Cardiac atrium fibroblast (primary cell): Measurements from ENCODE around the gene ADAMTS17. TPM values are rescaled to one million over a fixed set of nuclear protein-coding genes. Genes with fewer than 3 reads are reported as not detected.

Experiments
- total RNA-seq: library from RNA; depleted of rRNA; stranded (reverse); fragments of >200 nt; gene quantifications from 2 replicates; pipeline ENCODE4 v1.2.3, GENCODE V29; 2015

Gene ADAMTS17, protein sequence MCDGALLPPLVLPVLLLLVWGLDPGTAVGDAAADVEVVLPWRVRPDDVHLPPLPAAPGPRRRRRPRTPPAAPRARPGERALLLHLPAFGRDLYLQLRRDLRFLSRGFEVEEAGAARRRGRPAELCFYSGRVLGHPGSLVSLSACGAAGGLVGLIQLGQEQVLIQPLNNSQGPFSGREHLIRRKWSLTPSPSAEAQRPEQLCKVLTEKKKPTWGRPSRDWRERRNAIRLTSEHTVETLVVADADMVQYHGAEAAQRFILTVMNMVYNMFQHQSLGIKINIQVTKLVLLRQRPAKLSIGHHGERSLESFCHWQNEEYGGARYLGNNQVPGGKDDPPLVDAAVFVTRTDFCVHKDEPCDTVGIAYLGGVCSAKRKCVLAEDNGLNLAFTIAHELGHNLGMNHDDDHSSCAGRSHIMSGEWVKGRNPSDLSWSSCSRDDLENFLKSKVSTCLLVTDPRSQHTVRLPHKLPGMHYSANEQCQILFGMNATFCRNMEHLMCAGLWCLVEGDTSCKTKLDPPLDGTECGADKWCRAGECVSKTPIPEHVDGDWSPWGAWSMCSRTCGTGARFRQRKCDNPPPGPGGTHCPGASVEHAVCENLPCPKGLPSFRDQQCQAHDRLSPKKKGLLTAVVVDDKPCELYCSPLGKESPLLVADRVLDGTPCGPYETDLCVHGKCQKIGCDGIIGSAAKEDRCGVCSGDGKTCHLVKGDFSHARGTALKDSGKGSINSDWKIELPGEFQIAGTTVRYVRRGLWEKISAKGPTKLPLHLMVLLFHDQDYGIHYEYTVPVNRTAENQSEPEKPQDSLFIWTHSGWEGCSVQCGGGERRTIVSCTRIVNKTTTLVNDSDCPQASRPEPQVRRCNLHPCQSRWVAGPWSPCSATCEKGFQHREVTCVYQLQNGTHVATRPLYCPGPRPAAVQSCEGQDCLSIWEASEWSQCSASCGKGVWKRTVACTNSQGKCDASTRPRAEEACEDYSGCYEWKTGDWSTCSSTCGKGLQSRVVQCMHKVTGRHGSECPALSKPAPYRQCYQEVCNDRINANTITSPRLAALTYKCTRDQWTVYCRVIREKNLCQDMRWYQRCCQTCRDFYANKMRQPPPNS
- total RNA-seq = 0.90 and 1.5 TPM in 2 replicates

DNA sequence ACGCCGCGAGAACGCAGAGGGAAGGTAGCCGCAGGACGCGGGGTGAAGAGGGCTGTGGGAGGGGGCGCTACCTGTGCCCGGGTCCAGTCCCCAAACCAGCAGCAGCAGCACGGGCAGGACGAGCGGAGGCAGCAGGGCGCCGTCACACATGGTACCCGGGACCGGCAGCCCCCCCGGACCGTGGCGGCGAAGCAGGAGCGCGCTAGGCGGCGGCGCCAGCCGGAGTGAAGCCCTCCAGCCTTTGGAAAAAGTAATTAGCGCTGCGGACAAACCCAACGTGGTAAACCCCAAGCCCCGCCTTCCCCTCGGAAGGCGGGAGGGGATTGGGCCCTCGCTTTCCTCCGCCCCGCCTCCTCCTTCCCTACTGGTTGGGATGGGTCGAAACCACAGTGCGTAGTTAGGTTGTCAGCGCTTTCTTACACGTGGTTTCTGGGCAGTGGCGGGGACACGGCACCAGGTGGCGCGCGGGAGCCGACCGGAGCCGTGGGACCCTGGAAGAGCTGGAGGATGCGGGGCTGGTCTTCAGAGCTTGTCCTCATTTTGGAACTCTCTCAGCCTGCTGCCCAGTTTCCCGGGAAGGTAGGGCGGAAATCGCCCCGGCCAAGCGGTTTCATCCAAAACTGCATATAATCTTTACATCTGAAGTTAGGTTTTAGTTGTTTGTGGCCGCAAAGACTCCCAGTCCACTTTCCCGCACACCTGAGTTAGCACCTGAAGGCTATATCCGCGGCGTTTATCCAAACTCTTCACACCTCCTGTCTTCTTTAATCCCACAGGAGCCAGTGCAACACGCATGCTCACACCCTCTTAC lies at the start of gene ADAMTS17:
ADAMTS17 (minus strand) TSS at position 226 of the 811 bp plus-strand sequence; CDS start at position 150, 76 bp downstream.

Other genes with a start within 250 kb of the ADAMTS17 start
- not detected in 2 replicates for gene CERS3, start 187.0 kb upstream of the ADAMTS17 start, total RNA-seq